ENCODE measurements around the gene LGALS9C.
A peak's percentile ranks its signal among the peaks of the same experiment; 100 is the strongest.
"Not testable (repeated sequence)": the region's sequence is repeated elsewhere in the genome, so short reads cannot be mapped to it uniquely, and the experiment has no call there.

LGALS9C gene

GRCh38 chr17:18476508-18477308 is at the start of gene LGALS9C:
Gene LGALS9C (plus strand): TSS chr17:18476789. CDS start chr17:18476855, 66 bp downstream.
- peak; percentile 62 for DNase-seq (ENCODE audit: low read depth)

GRCh38 chr17:18432206-18432605 is 44.4 kb upstream of the LGALS9C start:
- not testable (repeated sequence) for DNase-seq (ENCODE audit: low read depth)

GRCh38 chr17:18439465-18439870 is 37.1 kb upstream of the LGALS9C start:
- not testable (repeated sequence) for DNase-seq (ENCODE audit: low read depth)

- not testable (repeated sequence) for DNase-seq (ENCODE audit: low read depth)
Observed at GRCh38 chr17:18442093-18442492, 34.5 kb upstream of the LGALS9C start.

- DNase-seq (ENCODE audit: low read depth): not testable (repeated sequence)
Observed at GRCh38 chr17:18442532-18442931, 34.1 kb upstream of the LGALS9C start.

- DNase-seq (ENCODE audit: low read depth): not testable (repeated sequence)
Observed at GRCh38 chr17:18447476-18448205, 28.9 kb upstream of the LGALS9C start.

- not testable (repeated sequence) for DNase-seq (ENCODE audit: low read depth)
Observed at GRCh38 chr17:18448311-18448710, 28.3 kb upstream of the LGALS9C start.

- DNase-seq (ENCODE audit: low read depth): not testable (repeated sequence)
Observed at GRCh38 chr17:18449833-18450232, 26.8 kb upstream of the LGALS9C start.

- DNase-seq (ENCODE audit: low read depth): not testable (repeated sequence)
Observed at GRCh38 chr17:18450998-18451397, 25.6 kb upstream of the LGALS9C start.

GRCh38 chr17:18451969-18452368 is 24.6 kb upstream of the LGALS9C start:
- DNase-seq (ENCODE audit: low read depth): not testable (repeated sequence)

GRCh38 chr17:18459035-18459434 is 17.6 kb upstream of the LGALS9C start:
- peak; percentile 57 for DNase-seq (ENCODE audit: low read depth)

GRCh38 chr17:18463831-18464502 is 12.6 kb upstream of the LGALS9C start:
- not testable (repeated sequence) for DNase-seq (ENCODE audit: low read depth)

- not testable (repeated sequence) for DNase-seq (ENCODE audit: low read depth)
Observed at GRCh38 chr17:18466250-18466983, 10.2 kb upstream of the LGALS9C start.

- not testable (repeated sequence) for DNase-seq (ENCODE audit: low read depth)
Observed at GRCh38 chr17:18467001-18467400, 9.6 kb upstream of the LGALS9C start.

- DNase-seq (ENCODE audit: low read depth): not testable (repeated sequence)
Observed at GRCh38 chr17:18468472-18469171, 8.0 kb upstream of the LGALS9C start.

GRCh38 chr17:18469837-18470236 is 6.8 kb upstream of the LGALS9C start:
- DNase-seq (ENCODE audit: low read depth): not testable (repeated sequence)

GRCh38 chr17:18470345-18470930 is 6.2 kb upstream of the LGALS9C start:
- DNase-seq (ENCODE audit: low read depth): not testable (repeated sequence)

GRCh38 chr17:18473967-18474366 is 2.6 kb upstream of the LGALS9C start:
- DNase-seq (ENCODE audit: low read depth): not testable (repeated sequence)

GRCh38 chr17:18474754-18475153 is 1.8 kb upstream of the LGALS9C start:
- DNase-seq (ENCODE audit: low read depth): peak; percentile 23

- not testable (repeated sequence) for DNase-seq (ENCODE audit: low read depth)
Observed at GRCh38 chr17:18477367-18477766, 778 bp downstream of the LGALS9C start.

GRCh38 chr17:18478362-18478761 is 1.8 kb downstream of the LGALS9C start:
- not testable (repeated sequence) for DNase-seq (ENCODE audit: low read depth)
